Measurements from ENCODE around the gene CACNB4.

GRCh38 chr2:151976945-151977353, 121.9 kb downstream of the CACNB4 start:
- TF ChIP-seq CTCF (conservative IDR thresholded peaks at IDR 0.05; ENCODE audit: low read depth, low read length): no peak
- TF ChIP-seq EZH2 (IDR thresholded peaks at IDR 0.05; ENCODE audit: borderline replicate concordance, low read depth, low read length, poor library complexity, severe bottlenecking): no peak

Data from A673 (cell line).